Activated CD8-positive, alpha-beta memory T cell treated with anti-CD3 and anti-CD28 coated beads, Interleukin-2, amount 50 U/mL, for 1 hour (primary cell): ENCODE results near the gene CBLC.

ENCODE experiments used
- DNase-seq: peaks from one replicate; pipeline ENCODE4 v3.0.0-alpha.2; 2020; ENCODE audit errors: extremely low read depth

Gene CBLC

DNA sequence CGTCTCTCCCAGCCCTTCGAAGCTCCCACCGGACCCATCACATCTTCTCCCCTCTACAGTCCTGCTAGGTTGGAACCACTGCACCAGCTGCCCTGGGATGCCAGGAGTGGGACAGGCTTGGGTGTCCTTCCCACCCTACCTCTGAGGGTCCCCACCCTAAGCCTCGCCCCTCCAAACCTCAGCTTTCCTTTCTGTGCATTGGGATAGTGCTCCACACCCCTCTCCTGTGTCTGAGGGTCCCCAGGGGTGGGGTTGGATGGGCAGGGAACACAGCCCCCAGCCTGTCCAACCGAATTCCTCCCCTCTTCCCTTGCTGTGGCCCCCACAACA lies 31.1 kb upstream of the CBLC start:
- no peak for DNase-seq

DNA sequence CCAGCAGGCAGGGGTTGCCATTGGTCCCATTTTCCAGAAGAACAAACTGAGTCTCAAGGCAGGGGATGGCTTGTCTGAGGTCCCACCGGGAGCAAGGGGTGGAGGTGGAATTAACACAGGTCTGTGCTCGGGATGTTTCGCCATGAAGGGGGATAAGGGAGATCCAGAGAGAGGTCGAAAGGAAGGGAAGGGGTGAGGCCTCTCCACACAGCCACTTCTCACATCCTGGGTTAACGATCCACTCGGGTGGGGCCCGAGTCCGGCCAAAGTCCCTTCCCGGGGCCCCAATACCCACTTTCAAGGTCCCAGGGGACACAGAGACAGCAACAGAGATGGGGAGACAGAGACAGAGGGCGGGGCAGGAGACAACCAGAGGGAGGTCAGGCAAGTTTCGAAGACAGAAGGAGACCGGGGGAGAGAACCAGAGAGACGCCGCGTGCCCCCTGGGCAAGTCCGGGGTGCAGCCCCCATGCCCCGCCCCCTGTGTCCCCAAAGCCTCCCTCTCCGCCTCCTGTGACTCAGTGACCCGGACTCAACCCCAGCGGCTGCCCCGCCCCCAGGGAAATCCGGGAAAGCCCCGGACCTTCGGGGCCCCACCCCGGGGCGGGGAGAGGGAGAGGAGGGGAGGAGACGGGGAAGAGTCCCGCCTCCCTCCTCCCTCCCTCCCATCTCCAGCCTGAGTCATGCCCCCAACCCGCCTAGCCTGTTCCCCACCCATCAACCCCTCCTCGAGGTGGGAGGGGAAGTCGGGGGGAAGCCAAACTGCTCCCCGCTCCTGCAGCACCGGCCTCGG lies 30.5 kb upstream of the CBLC start:
- peak; percentile 82 for DNase-seq

DNA sequence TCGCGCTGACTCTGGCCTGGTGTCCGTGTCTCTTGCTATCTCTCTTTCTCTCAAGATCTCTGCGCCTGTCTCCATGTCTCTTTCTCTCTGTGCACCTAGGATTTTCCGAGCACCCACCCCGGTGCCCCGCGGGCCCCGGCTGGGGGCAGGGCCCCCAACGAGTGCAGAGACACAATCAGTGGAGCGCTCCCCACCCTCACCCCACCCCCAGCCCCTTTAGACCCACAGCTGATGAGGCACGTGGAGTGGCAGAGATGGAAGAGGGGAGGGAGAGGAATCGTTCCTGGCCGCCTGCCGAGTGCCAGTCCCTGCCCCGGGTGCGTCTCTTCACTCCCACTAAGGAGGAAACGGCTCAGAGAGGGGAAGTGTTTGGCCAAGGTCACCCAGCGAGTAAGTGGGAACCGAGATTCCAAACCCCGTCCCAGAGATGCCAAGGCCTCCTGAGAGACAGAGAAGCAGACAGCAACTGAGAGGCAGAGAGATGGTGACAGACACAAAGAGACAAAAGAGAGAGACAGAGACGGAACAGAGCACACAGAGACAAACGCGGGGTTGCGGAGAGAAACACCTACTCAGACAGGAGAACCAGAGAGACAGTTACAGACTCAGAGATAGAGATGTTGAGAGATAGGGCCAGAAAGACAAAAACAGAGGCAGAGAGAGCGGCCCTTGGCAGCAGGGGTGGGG lies 29.8 kb upstream of the CBLC start:
- DNase-seq = no peak

DNA sequence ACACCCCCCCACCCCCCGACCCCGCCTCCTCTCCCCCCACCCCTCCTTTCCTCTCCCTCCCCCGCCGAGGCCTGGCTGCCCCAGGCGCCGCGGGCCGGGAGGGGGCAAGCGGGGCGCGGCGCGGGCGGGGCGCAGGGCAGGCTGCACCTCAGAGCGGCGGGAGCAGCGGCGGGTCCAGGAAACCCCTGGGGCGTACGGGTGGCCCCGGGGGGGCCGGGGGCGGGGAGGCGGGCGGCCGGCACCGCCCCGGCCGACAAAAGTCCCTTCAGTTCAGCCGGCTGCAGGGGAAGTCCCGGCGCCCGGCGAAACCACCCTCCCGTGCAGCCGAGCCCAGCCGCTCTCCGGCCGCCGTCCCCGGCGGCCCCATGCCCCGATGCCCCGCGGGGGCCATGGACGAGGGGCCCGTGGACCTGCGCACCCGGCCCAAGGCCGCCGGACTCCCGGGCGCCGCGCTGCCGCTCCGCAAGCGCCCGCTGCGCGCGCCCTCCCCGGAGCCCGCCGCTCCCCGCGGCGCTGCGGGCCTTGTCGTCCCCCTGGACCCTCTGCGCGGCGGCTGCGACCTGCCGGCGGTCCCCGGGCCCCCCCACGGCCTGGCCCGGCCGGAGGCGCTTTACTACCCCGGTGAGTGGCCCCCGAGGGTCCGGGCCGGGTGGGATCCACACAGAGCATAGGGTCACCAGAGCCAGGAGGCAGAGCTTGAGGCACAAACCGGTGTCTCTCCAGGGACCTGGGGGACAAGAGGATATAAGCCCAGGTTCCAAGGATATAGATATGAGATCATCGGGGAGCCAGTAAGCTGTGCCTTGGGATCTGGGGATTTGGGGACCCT lies 29.1 kb upstream of the CBLC start, which contains the start of gene BCL3:
Gene BCL3 (plus strand): TSS at position 283 of the 829 bp plus-strand sequence. CDS start 83 bp downstream, at position 366.
- peak; percentile 42 for DNase-seq

DNA sequence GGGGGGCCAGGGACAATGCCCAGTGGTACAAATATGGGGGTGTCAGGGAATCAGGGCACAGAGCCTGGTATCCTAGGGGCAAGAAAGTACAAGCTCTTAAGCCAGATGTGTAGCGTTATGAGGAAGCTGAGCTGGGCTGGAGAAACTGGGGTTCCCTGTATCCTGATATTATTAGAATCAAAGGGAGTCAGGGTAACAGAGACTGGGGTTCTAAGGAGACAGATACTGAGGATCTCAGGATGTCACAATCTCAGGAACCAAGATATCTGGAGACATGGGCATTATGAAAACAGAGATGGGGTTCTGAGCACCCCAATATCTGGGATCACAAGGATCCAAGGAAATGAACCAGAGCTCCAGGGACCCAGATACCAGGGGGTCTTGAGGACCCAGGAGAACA lies 28.4 kb upstream of the CBLC start:
- DNase-seq = no peak

DNA sequence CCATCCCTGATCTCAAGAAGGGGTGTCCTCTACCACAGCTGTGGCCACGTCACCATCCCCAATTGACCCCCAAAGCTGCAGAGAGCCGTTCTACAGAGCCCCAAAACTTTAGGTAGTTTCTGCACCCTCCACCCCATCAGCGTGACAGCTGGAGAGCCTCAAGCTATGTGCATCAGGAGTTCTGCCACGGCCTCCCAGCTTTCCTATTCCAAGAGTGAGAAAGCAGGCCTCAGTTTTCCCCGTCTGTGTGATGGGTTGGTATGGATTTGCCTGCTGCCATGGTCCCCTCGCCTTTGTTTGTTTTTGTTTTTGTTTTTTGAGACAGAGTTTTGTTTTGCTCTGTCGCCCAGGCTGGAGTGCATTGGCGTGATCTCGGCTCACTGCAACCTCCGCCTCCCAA lies 27.7 kb upstream of the CBLC start:
- DNase-seq = no peak

DNA sequence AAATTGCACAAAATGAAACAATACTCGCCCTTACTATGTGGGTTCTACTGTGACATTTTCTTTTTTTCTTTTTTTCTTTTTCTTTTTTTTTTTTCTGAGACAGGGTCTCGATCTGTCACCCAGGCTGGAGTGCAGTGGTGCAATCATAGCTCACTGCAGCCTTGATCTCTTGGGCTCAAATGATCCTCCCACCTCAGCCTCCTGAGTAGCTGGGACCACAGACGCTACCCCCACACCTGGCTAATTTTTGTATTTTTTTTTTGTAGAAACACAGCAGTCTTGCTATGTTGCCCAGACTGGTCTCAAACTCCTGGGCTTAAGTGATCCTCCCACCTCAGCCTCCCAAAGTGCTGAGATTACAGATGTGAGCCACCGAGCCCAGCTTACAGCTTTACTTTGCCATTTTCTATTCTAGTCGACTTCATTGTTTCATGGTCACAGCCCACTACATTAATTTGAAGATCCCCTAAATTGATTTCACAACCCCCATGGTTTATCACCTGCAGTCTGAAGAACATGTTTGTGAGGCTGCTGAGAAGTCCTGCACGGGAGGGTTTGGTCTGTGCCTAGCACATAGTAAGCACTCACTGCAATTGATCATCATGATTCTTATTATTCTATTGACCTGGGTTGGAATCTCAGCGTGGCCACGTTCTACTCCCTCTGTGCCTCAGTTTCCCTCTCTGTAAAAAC lies 25.4 kb upstream of the CBLC start:
- no peak for DNase-seq

DNA sequence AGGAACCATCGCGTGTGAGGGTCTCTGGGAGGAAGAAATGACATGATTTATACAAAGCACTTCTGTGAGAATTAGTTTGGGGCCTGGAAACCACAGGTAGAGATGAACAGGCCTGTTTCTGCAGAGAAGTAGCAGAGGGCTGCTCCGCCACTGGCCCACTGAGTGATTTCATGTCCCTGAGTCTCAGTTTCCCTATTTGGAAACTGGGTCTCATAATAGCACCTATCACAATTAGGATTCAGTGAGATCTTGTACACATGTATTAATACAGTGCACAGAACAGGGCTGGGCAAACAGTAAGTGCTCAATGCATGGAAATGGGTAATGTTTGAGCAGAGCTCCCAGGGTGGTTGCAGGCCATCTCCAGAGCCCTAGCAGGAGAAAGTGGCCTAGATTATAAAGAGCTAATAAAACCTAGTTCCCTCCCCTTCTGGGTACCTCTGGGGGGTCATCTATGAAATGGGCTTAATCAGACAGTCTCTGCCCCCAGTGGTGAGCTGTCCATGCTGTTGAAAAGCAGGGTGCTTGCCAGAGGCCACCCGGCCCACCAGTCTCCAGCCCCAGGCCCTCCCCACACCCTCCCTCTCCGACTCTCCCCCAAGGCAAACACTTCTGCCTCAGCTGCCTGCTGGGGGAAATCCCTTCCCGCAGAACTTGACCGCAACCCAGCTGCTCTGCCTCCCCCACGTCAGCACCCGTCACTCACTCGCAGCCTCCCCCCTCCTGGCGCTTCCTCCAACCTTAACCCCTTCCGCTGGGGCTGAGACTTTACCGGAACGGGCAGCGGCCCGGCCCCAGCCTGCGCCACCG lies 24.7 kb upstream of the CBLC start:
- DNase-seq = peak; percentile 94

DNA sequence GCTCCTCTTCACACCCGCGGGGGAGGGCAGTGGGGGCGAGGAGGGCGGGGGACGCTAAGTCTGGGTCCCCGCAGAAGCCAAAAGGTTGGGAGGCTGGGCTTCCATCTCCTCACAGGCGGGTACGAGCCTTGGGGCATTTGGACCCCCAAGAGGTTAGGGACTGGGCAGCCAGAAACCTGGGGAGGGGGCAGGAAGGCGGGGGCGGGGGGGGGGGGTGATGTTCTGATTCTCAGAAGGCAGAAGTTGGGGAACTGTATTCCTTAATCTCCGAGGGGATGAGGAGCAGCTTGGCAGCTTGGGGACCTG lies 24.1 kb upstream of the CBLC start:
- DNase-seq = no peak

DNA sequence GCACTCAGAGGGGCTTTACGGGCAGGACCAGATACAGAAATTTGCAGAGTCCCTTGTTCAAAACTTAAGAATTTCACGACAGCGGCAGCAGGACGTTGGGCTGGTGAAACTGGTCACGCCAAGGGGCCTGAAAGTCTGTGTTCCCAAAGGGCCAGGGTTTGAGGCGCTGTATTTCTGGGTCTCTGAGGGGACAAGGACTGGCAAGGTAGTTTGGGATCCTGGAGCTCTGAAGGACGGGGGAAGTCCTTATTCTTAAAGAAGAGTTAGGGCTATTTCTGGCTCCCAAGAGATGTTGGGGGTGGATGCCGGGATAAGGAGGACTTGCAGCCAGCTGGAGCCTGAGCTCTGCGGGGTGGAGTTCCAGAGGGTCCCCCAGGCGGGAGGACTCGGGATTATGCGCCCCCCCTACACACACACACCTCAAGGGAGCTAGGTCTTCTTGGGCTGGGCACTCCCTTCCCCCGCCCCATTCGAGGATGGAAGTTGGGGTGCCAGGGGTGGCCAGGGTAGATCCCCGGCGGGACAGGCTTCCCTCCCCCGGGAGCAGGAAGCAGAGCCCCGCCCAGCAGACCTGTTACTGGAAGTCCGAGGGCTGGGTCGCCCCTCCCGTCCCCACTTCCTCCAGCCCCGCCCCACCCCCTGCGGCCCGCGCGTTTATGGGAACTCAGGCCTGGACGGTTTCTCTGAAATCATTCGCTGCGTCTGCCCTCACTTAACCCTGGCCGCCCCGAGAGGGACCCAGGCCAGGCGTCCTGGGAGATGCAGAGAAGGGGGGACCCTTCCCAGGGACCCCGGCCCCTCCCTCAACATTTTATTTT lies 23.5 kb upstream of the CBLC start:
- DNase-seq = no peak

DNA sequence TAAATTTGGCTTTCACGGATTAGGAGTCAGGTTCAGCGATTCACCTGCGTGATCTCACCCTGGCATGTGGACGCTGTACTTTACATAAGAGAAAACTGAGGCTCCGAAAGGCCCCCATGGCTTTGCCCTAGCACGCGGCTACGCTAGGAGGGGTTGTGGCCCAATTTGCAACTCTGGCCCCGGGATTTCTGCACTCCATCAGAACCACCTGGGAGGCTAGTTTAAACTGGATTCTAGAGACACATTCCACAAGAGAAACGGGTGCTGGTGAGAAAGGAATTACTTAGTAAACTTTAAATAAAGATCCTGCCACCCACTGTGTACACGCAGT lies 23.0 kb upstream of the CBLC start:
- DNase-seq = no peak

DNA sequence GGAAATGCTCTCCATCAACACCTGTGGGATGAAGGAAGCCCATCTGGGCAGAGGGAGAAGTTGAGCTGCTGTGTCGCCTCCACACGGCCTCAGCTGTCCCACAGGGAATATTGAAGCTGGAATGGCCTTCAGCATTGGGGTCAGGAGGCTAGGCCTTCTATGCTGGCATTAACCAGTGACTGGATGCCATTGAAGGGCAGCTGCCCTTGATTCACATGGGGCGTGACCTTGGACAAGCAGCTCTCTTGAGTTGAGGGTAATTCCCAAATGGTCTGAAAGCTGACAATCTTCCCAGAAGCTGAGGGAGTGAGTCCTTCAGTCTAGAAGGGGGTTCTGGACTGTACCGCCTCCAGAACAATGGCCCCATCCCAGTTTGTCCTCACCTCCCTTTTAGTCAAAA lies 22.5 kb upstream of the CBLC start:
- no peak for DNase-seq

DNA sequence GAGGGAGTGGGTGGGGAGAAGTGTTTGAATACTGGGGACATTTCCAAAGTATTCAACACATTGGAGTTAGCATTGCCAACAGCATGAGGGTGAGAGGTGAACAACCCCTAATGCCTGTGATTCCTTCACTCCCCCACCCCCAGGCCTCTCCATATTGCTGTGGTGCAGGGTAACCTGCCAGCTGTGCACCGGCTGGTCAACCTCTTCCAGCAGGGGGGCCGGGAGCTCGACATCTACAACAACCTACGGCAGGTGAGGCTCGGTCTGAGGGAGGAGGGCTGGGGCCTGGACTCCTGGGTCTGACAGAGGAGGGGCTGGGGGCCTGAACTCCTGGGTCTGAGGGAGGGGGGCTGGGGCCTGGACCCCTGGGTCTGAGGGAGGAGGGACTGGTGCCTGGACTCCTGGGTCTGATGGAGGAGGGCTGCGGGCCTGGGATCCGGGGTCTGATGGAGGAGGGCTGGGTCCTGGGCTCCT lies 21.6 kb upstream of the CBLC start:
- DNase-seq = no peak

DNA sequence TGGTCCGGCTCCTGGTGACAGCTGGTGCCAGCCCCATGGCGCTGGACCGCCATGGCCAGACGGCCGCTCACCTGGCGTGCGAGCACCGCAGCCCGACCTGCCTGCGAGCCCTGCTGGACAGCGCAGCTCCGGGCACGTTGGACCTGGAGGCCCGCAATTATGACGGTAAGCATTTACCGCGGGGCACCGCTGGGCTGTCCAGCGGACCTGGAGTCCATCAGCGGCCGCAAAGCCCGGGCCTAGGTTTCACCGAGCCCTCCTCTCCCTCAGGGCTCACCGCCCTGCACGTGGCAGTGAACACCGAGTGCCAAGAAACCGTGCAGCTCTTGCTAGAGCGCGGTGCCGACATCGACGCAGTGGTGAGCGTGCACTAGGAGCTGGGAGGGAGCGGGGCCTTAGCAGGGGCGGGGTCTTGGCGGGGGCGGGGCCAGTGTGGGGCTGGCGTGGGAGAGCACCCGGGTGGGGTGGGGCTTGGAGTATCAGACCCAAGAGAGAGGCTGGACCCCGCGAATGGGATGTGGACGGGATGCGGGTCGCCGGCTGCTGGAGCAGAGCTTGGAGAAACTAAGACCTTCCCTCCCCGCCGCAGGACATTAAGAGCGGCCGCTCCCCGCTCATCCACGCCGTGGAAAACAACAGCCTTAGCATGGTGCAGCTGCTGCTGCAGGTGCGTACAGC lies 20.5 kb upstream of the CBLC start:
- no peak for DNase-seq

DNA sequence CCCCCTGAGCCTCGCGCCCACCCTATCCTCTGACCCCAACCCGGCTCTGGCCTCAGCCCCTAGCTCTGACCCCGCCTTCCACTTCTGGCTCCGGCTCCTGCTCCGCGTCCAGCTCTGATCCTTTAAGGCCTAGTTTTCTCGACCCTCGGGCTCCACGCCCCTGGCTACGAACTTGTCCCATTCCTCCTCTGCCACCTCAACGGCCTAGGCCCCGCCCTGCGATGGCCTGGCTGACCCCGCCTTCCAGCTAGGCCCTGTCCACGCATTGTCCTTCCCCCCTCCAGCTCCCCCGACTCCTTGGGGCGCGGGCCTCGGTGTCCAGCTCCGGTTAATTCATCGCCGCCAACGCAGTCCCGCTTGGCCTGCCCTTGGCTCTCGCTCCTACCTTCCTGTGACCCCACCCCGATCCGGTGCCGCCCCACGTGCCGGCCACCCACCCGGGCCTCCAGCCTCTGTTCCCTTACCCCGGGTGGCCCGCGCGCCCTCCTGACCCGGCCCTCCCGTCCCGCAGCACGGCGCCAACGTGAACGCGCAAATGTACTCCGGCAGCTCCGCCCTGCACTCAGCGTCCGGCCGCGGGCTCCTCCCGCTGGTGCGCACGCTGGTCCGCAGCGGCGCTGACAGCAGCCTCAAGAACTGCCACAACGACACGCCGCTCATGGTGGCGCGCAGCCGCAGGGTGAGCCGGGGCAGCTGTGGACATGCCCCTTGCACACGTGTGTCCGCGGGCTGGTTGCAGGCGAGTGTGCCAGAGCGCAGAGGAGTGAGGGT lies 19.8 kb upstream of the CBLC start:
- DNase-seq = no peak

DNA sequence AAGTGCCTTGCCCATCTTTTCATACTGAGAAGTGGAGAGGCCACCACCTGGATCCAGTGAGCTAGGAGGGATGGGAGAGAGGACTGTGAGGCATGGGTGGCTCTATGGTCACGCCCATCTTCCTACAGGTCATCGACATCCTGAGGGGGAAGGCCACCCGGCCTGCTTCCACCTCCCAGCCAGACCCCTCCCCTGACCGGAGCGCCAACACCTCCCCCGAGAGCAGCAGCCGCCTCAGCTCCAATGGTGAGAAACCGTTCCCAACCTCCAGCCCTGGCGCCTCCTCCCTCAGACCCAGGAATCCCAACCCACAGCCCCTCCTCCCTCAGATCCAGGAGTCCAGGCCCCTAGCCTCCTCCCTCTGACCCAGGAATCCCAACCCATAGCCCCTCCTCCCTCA lies 19.1 kb upstream of the CBLC start:
- no peak for DNase-seq

DNA sequence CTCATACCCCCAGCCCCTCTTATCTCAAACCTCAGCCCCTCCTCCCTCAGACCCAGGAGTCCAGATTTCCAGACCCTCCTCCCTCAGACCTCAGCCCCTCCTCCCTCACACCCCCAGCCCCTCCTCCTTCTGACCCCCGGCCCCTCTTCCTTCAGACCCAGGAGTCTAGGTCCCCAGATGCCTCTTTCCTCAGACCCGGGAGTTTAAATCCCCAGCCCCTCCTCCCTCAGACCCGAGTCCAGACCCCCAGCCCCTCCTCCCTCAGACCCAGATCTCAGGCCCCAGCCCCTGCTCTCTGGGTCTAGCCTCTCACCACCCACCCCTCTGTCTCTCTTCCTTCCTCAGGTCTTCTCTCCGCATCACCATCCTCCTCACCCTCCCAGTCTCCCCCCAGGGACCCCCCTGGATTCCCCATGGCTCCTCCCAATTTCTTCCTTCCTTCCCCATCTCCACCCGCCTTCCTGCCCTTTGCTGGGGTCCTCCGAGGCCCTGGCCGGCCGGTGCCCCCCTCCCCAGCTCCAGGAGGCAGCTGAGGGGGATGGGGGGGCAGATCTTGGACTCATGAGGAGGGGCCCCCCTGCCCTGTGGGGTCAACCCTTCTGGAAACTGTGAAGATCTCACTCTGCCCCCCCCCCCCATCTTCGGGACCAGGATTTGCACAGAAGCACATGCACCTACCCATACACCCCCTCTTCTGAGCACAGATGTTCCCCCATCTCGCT lies 18.4 kb upstream of the CBLC start:
- no peak for DNase-seq

DNA sequence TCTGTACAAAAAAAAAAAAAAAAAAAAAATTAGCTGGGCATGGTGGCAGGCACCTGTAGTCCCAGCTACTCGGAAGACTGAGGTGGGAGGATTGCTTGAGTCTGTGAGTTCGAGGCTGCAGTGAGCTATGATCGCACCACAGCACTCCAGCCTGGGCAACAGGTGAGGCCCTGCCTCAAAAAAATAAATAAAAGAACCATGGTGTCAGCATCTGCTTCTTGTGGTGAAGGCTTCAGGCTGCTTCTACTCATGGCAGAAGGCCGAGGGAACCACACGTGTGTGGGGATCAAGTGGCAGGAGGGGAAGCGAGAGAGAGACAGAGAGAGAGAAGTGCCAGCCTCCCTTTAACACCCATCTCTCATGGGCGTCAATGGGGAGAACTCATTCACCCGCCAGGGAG lies 15.7 kb upstream of the CBLC start:
- DNase-seq = no peak
